DOHH2 (cell line): ENCODE results near the gene LGR5.

Experiments
- H3F3A ChIP-seq: fragments of 200-600 bp; sonication (generic), shearing (Covaris generic); 2 replicates; pipeline ENCODE4 v1.6.0; 2016; ENCODE audit warnings: antibody characterized with exemption, mild to moderate bottlenecking; ENCODE audit not compliant: control insufficient read depth, insufficient read depth
- H3K27ac ChIP-seq: fragments of 200-600 bp; sonication (generic); 2 replicates; pipeline ENCODE4 v1.5.1; 2014; ENCODE audit warnings: low read depth, mild to moderate bottlenecking, low read length, moderate library complexity
- H3K27me3 ChIP-seq: fragments of 200-600 bp; sonication (generic); 2 replicates; pipeline ENCODE4 v1.6.1; 2014; ENCODE audit warnings: mild to moderate bottlenecking, low read length, mixed read lengths; ENCODE audit not compliant: control insufficient read depth
- H3K36me3 ChIP-seq: fragments of 200-600 bp; sonication (generic); 2 replicates; pipeline ENCODE4 v1.6.1; 2014; ENCODE audit warnings: mild to moderate bottlenecking, low read length, moderate library complexity, mixed read lengths; ENCODE audit not compliant: control insufficient read depth
- H3K4me1 ChIP-seq: fragments of 200-600 bp; sonication (generic); 2 replicates; pipeline ENCODE4 v1.6.1; 2014; ENCODE audit warnings: mild to moderate bottlenecking, low read length, mixed read lengths; ENCODE audit not compliant: control insufficient read depth
- H3K4me2 ChIP-seq: fragments of 200-600 bp; sonication (generic); 2 replicates; pipeline ENCODE4 v1.6.0; 2014; ENCODE audit warnings: mild to moderate bottlenecking, low read length, moderate library complexity
- H3K4me3 ChIP-seq: fragments of 200-600 bp; sonication (generic); 2 replicates; pipeline ENCODE4 v1.5.1; 2014; ENCODE audit warnings: mild to moderate bottlenecking, low read length, mixed read lengths
- H3K79me2 ChIP-seq: fragments of 200-600 bp; sonication (generic); 2 replicates; pipeline ENCODE4 v1.6.1; 2014; ENCODE audit warnings: mild to moderate bottlenecking, low read length, mixed read lengths; ENCODE audit not compliant: control insufficient read depth
- H3K9me2 ChIP-seq: fragments of 200-600 bp; sonication (generic); replicated peaks from 2 replicates; pipeline ENCODE4 v1.6.1; 2014; ENCODE audit warnings: mild to moderate bottlenecking, low read length, mixed read lengths; ENCODE audit not compliant: control insufficient read depth
- H3K9me3 ChIP-seq: fragments of 200-600 bp; sonication (generic); 2 replicates; pipeline ENCODE4 v1.6.1; 2014; ENCODE audit warnings: antibody characterized with exemption, low read length, mixed read lengths; ENCODE audit not compliant: control insufficient read depth, insufficient read depth
- H4K20me1 ChIP-seq: fragments of 200-600 bp; sonication (generic); 2 replicates; pipeline ENCODE4 v1.6.0; 2014; ENCODE audit warnings: low read depth, mild to moderate bottlenecking, antibody characterized with exemption, low read length, moderate library complexity; ENCODE audit not compliant: control insufficient read depth, insufficient read depth
- EZH2phosphoT487 ChIP-seq: fragments of 200-600 bp; sonication (generic); IDR thresholded peaks from 2 replicates; pipeline ENCODE4 v1.6.1; 2017; ENCODE audit warnings: borderline replicate concordance, mild to moderate bottlenecking, antibody characterized with exemption, low read length, moderate library complexity, mixed read lengths
- TF ChIP-seq, protein P1 (sequence below): fragments of 200-600 bp; sonication (generic); IDR thresholded peaks from one replicate; pipeline ENCODE4 v1.5.1; 2014; ENCODE audit warnings: antibody characterized with exemption, mild to moderate bottlenecking, low read depth, low read length; ENCODE audit not compliant: poor library complexity, severe bottlenecking

The LGR5 gene

DNA sequence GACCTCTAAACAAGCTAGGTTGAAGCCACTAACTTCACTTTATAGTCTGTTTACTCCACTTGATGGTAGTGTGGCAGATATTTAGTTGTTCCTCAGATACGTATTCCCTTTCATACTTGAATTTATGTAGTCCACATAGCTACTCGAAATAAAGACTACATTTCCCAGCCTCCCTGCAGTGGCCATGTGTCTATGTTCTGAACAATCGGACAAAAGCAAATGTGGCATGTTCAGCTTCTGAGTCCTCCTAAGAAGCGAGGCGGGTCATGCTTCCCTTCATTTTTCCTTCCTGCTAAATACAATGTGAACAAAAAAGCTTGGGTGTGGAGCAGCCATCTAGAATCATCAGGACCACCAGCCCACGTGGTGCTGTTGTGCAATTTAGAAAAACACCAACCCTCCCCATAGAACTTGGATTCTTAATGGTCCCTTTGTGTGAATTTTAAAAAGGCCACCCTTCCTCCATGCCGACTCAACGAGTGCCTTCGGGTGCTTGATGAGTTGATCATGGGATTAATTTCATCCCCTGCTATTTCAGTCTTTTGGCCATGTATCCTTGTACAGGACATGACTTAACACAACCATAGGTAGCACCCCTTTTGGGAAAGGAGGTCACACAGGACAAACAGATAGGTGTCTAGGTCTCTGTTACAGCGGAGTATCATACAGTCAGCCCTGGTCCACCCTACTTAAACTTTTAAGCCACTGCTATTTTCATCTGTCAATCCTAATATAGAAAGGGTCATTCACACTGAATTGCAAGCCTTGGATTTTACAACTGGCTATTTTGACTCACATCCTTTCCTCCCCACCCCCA is 163.4 kb downstream of the LGR5 start:
- no peaks in the 10 kb centered on the region for H3K27me3 ChIP-seq
- no peak overlapping the region for H3K27ac ChIP-seq
- no peak overlapping the region for H3K4me3 ChIP-seq
- no peaks in the 10 kb centered on the region for H3K9me2 ChIP-seq
- H4K20me1 ChIP-seq = no peaks in the 10 kb centered on the region
- H3K79me2 ChIP-seq = no peaks in the 10 kb centered on the region
- H3K9me3 ChIP-seq = peaks cover 11% of the 10 kb centered on the region; the same call in 1 of the 2 replicates
- TF ChIP-seq, protein P1, sequence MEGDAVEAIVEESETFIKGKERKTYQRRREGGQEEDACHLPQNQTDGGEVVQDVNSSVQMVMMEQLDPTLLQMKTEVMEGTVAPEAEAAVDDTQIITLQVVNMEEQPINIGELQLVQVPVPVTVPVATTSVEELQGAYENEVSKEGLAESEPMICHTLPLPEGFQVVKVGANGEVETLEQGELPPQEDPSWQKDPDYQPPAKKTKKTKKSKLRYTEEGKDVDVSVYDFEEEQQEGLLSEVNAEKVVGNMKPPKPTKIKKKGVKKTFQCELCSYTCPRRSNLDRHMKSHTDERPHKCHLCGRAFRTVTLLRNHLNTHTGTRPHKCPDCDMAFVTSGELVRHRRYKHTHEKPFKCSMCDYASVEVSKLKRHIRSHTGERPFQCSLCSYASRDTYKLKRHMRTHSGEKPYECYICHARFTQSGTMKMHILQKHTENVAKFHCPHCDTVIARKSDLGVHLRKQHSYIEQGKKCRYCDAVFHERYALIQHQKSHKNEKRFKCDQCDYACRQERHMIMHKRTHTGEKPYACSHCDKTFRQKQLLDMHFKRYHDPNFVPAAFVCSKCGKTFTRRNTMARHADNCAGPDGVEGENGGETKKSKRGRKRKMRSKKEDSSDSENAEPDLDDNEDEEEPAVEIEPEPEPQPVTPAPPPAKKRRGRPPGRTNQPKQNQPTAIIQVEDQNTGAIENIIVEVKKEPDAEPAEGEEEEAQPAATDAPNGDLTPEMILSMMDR = no peak
- no peak for TF ChIP-seq EZH2phosphoT487
- H3K4me2 ChIP-seq = no peak overlapping the region
- H3K36me3 ChIP-seq = peaks cover 14% of the 10 kb centered on the region
- H3F3A ChIP-seq = no peaks in the 10 kb centered on the region; the same call in 1 of the 2 replicates
- H3K4me1 ChIP-seq = no peaks in the 10 kb centered on the region

- Histone ChIP-seq H3K27me3 (no peaks in the 10 kb centered on the region), H4K20me1 (no peaks in the 10 kb centered on the region), H3K79me2 (no peaks in the 10 kb centered on the region), H3K9me3 (peaks cover under 1% of the 10 kb centered on the region; the same call in 1 of the 2 replicates), H3K4me2 (no peak overlapping the region), H3K9me2 (no peaks in the 10 kb centered on the region), H3K36me3 (peaks cover 32% of the 10 kb centered on the region), H3K27ac (no peak overlapping the region), H3K4me3 (no peak overlapping the region), H3F3A (no peaks in the 10 kb centered on the region; the same call in 1 of the 2 replicates), H3K4me1 (no peaks in the 10 kb centered on the region)
- no peak for TF ChIP-seq EZH2phosphoT487
- TF ChIP-seq, protein P1 = no peak
Measured at GRCh38 chr12:71605039-71605438, 165.4 kb downstream of the LGR5 start.

- Histone ChIP-seq H3K9me2 (no peaks in the 10 kb centered on the region), H3K36me3 (peaks cover 56% of the 10 kb centered on the region)
Measured at GRCh38 chr12:71607494-71608330, 168.1 kb downstream of the LGR5 start.

More at GRCh38 chr12:71607494-71608330, 168.1 kb downstream of the LGR5 start:
- Histone ChIP-seq H3K79me2 (no peaks in the 10 kb centered on the region), H3K4me3 (no peak overlapping the region), H3K27ac (no peak overlapping the region), H3K27me3 (no peaks in the 10 kb centered on the region), H3K4me1 (no peaks in the 10 kb centered on the region), H4K20me1 (no peaks in the 10 kb centered on the region), H3K9me3 (no peaks in the 10 kb centered on the region), H3K4me2 (no peak overlapping the region), H3F3A (no peaks in the 10 kb centered on the region; the same call in 1 of the 2 replicates)
- TF ChIP-seq EZH2phosphoT487 = no peak
- TF ChIP-seq, protein P1 = no peak
